ENCODE results near the gene ADSS2. TPM values are rescaled to one million over a fixed set of nuclear protein-coding genes. Genes with fewer than 3 reads are reported as not detected.
"Not testable (repeated sequence)": the region's sequence is repeated elsewhere in the genome, so short reads cannot be mapped to it uniquely, and the experiment has no call there.

Gene ADSS2
- total RNA-seq, 1 donor from 2014 or later: 65.2 TPM

- DNase-seq (ENCODE audit: low read depth): peak; percentile 35
Observed at GRCh38 chr1:244395965-244396364, 55.7 kb downstream of the ADSS2 start.

- DNase-seq (ENCODE audit: low read depth): no peak
Observed at GRCh38 chr1:244394826-244395765, 56.6 kb downstream of the ADSS2 start.

- no peak for DNase-seq (ENCODE audit: low read depth)
Observed at GRCh38 chr1:244394346-244394745, 57.4 kb downstream of the ADSS2 start.

- DNase-seq (ENCODE audit: low read depth): no peak
Observed at GRCh38 chr1:244393604-244394176, 58.0 kb downstream of the ADSS2 start.

GRCh38 chr1:244391761-244392160, 59.9 kb downstream of the ADSS2 start:
- peak; percentile 100 for DNase-seq (ENCODE audit: low read depth)

- no peak for DNase-seq (ENCODE audit: low read depth)
Observed at GRCh38 chr1:244388961-244389360, 62.7 kb downstream of the ADSS2 start.

- no peak for DNase-seq (ENCODE audit: low read depth)
Observed at GRCh38 chr1:244387415-244387814, 64.3 kb downstream of the ADSS2 start.

GRCh38 chr1:244386595-244386994, 65.1 kb downstream of the ADSS2 start:
- DNase-seq (ENCODE audit: low read depth): no peak

- DNase-seq (ENCODE audit: low read depth): no peak
Observed at GRCh38 chr1:244384066-244384465, 67.6 kb downstream of the ADSS2 start.

GRCh38 chr1:244383278-244383884, 68.3 kb downstream of the ADSS2 start:
- no peak for DNase-seq (ENCODE audit: low read depth)

- DNase-seq (ENCODE audit: low read depth): peak; percentile 76
Observed at GRCh38 chr1:244381878-244382565, 69.7 kb downstream of the ADSS2 start.

- no peak for DNase-seq (ENCODE audit: low read depth)
Observed at GRCh38 chr1:244376126-244376525, 75.6 kb downstream of the ADSS2 start.

GRCh38 chr1:244375051-244375450, 76.7 kb downstream of the ADSS2 start:
- no peak for DNase-seq (ENCODE audit: low read depth)

GRCh38 chr1:244374484-244374883, 77.2 kb downstream of the ADSS2 start:
- DNase-seq (ENCODE audit: low read depth): not testable (repeated sequence)

- no peak for DNase-seq (ENCODE audit: low read depth)
Observed at GRCh38 chr1:244371242-244372141, 80.2 kb downstream of the ADSS2 start.

- DNase-seq (ENCODE audit: low read depth): no peak
Observed at GRCh38 chr1:244370060-244370637, 81.6 kb downstream of the ADSS2 start.

GRCh38 chr1:244369256-244370057, 82.3 kb downstream of the ADSS2 start:
- DNase-seq (ENCODE audit: low read depth): no peak

- DNase-seq (ENCODE audit: low read depth): no peak
Observed at GRCh38 chr1:244368279-244368678, 83.4 kb downstream of the ADSS2 start.

GRCh38 chr1:244367399-244368114, 84.2 kb downstream of the ADSS2 start:
- DNase-seq (ENCODE audit: low read depth): no peak

Data from renal cortical epithelial cell (primary cell).